K562 (cell line): ENCODE measurements around the gene ATP9A. TPM values are rescaled to one million over a fixed set of nuclear protein-coding genes. Genes with fewer than 3 reads are reported as not detected.
A peak's percentile ranks its signal among the peaks of the same experiment; 100 is the strongest.

ENCODE experiments used
- ATAC-seq: fragments of 200-7000 bp; cut with Tn5 transposase; 3 replicates; pipeline ENCODE4 v1.9.1; 2020; ENCODE audit warnings: moderate library complexity
- BruUV-seq: library from RNA; stranded (reverse); fragments of 400-500 nt; replicated peaks from 2 replicates; lab custom pipeline; 2021; lab: Mats Ljungman, UMichigan
- CTCF ChIA-PET: fragments of 300-600 bp; formaldehyde crosslinking; extraction: SDS; loops from one replicate; lab custom pipeline; 2021; ENCODE audit warnings: low intra/inter-chr PET ratio; lab: Yijun Ruan, JAX
- POLR2A ChIA-PET: fragments of 300-600, 350-650 bp; sonication (Branson Sonifier 250); formaldehyde crosslinking; extraction: SDS; loops from one replicate; lab custom pipeline; 2021; ENCODE audit warnings: antibody characterized with exemption, inconsistent platforms; lab: Yijun Ruan, JAX
- DNase-seq, 4 experiments: peaks; one replicate each; pipeline versions ENCODE4 v3.0.0 to v3.0.0-alpha.2; 2011 to 2018; ENCODE audit warnings: low spot score in 3 of 4, mixed read lengths in 3 of 4; ENCODE audit errors: extremely low read depth in 1 of 4
- FAIRE-seq: peaks from 2 replicates; lab custom pipeline; 2011; peaks lifted over from hg19 to GRCh38; lab: Jason Lieb, UNC
- H2AFZ ChIP-seq: 2 replicates; pipeline ENCODE4 v1.6.0; 2011; ENCODE audit warnings: low read depth, low read length, control low read depth, inconsistent platforms
- H3K27ac ChIP-seq: fragments of 200-600 bp; 3 replicates; pipeline ENCODE4 v1.8.0; 2011; ENCODE audit warnings: low read depth, mild to moderate bottlenecking, control low read depth, inconsistent platforms, low read length, moderate library complexity, mixed read lengths; ENCODE audit errors: extremely low read depth
- H3K27me3 ChIP-seq, 2 experiments: fragments of 300-600 bp in 1 of 2; 2 replicates in 1 of 2; 3 replicates in 1 of 2; pipeline versions ENCODE4 v1.6.0 to v1.8.0; 2011; ENCODE audit warnings: inconsistent platforms in 2 of 2, low read length in 2 of 2, mild to moderate bottlenecking in 1 of 2, mixed read lengths in 1 of 2, moderate library complexity in 1 of 2; ENCODE audit not compliant: control insufficient read depth in 2 of 2, insufficient read depth in 2 of 2
- H3K36me3 ChIP-seq: fragments of 300-600 bp; 3 replicates; pipeline ENCODE4 v1.8.0; 2011; ENCODE audit warnings: mild to moderate bottlenecking, low read length, inconsistent platforms; ENCODE audit not compliant: control insufficient read depth, insufficient read depth
- H3K4me1 ChIP-seq, 2 experiments: fragments of 200-600 bp in 1 of 2; replicated peaks in 1 of 2; 2 replicates in 1 of 2; 3 replicates in 1 of 2; pipeline versions ENCODE4 v1.5.1 to v1.8.0; 2011; ENCODE audit warnings: inconsistent platforms in 2 of 2, low read length in 2 of 2, mild to moderate bottlenecking in 1 of 2, mixed read lengths in 1 of 2, moderate library complexity in 1 of 2; ENCODE audit not compliant: control insufficient read depth in 2 of 2, insufficient read depth in 2 of 2
- H3K4me2 ChIP-seq: 2 replicates; pipeline ENCODE4 v1.6.1; 2011; ENCODE audit warnings: low read length, control low read depth, inconsistent platforms, mixed read lengths; ENCODE audit not compliant: insufficient read depth
- H3K4me3 ChIP-seq: fragments of 200-600 bp; sonication (generic), shearing (Covaris generic); 2 replicates; pipeline ENCODE4 v1.5.1; 2016; ENCODE audit warnings: control low read depth, inconsistent platforms
- H3K79me2 ChIP-seq: fragments of 200-600 bp; 3 replicates; pipeline ENCODE4 v1.8.0; 2011; ENCODE audit warnings: low read length, inconsistent platforms; ENCODE audit not compliant: control insufficient read depth, insufficient read depth
- H3K9ac ChIP-seq, 2 experiments: 2 replicates each; pipeline versions ENCODE4 v1.6.0 to v1.6.1; 2011; ENCODE audit warnings: low read depth in 2 of 2, low read length in 2 of 2, control low read depth in 1 of 2, inconsistent platforms in 1 of 2, mild to moderate bottlenecking in 1 of 2, mixed read lengths in 1 of 2; ENCODE audit not compliant: insufficient read depth in 1 of 2
- H3K9me1 ChIP-seq: one replicate; pipeline ENCODE4 v1.6.0; 2011; ENCODE audit warnings: inconsistent platforms, mild to moderate bottlenecking, low read length, moderate library complexity; ENCODE audit not compliant: control insufficient read depth, insufficient read depth
- H3K9me3 ChIP-seq: replicated peaks from 2 replicates; pipeline ENCODE4 v1.5.1; 2011; ENCODE audit warnings: low read depth, low read length, inconsistent platforms; ENCODE audit not compliant: control insufficient read depth, insufficient read depth
- H4K20me1 ChIP-seq: replicated peaks from 2 replicates; pipeline ENCODE4 v1.6.1; 2011; ENCODE audit warnings: low read length, inconsistent platforms, mixed read lengths; ENCODE audit not compliant: control insufficient read depth, insufficient read depth
- CEBPG ChIP-seq, 3 experiments: fragments of 200-800 bp in 1 of 3; sonication (Bioruptor generic) in 1 of 3; sonication (generic) in 1 of 3; formaldehyde crosslinking in 1 of 3; IDR thresholded peaks in 2 of 3; conservative IDR thresholded peaks in 1 of 3; 2 replicates each; pipeline versions ENCODE4 v1.6.1 to v1.8.0; 2016 to 2022; ENCODE audit warnings: missing compliant biosample characterization in 2 of 3, missing genetic modification characterization in 2 of 3, mild to moderate bottlenecking in 1 of 3, missing genetic modification reagents in 1 of 3
- DDX20 ChIP-seq: fragments of 450-650 bp; IDR thresholded peaks from 2 replicates; pipeline ENCODE4 v1.6.1; 2016; ENCODE audit warnings: missing genetic modification characterization, low read depth, mild to moderate bottlenecking, missing compliant biosample characterization, moderate library complexity
- NFIX ChIP-seq: fragments of 250-450 bp; sonication (Bioruptor Pico); IDR thresholded peaks from 2 replicates; pipeline ENCODE4 v1.4.0; 2020; ENCODE audit warnings: low read depth, mild to moderate bottlenecking, moderate library complexity
- SIN3B ChIP-seq: fragments of 450-650 bp; IDR thresholded peaks from 2 replicates; pipeline ENCODE4 v1.6.1; 2017; ENCODE audit warnings: low read depth, mild to moderate bottlenecking, moderate library complexity
- SOX6 ChIP-seq: fragments of 450-650 bp; IDR thresholded peaks from 2 replicates; pipeline ENCODE4 v1.6.1; 2014; ENCODE audit warnings: mild to moderate bottlenecking
- WGBS: fragments of 100-300 bp; shearing (Covaris generic); methylation state at CpG from one replicate; pipeline ENCODE4 v1.1.6; 2016; ENCODE audit warnings: low coverage, mixed read lengths; ENCODE audit not compliant: insufficient coverage; ENCODE audit errors: missing lambda C conversion rate; 5-methylcytosine and 5-hydroxymethylcytosine counted together
- in situ Hi-C: fragments of 300-500 bp; cut with MboI; formaldehyde crosslinking; loops from 4 replicates; pipeline ENCODE4 v1.15.0; 2018; ENCODE audit warnings: inconsistent platforms, mixed read lengths
- intact Hi-C: fragments of 100-400 bp; cut with micrococcal nuclease; formaldehyde crosslinking; loops from 2 replicates; pipeline ENCODE4 v1.14.2; 2022
- polyA plus RNA-seq, 8 experiments: library from polyadenylated mRNA; depleted of rRNA in 4 of 8; stranded (reverse) in 5 of 8; unstranded in 3 of 8; fragments of >200 nt; fragmentation: Nextera tagmentation in 2 of 8; fragmentation: Illumina TruSeq in 1 of 8; extraction: Ambion mirVana in 2 of 8; extraction: Trizol in 1 of 8; gene quantifications; 2 replicates each; pipeline versions ENCODE4 v1.2.1 to v1.2.3, GENCODE V29; 2011 to 2014; ENCODE audit warnings: inconsistent platforms in 1 of 8, missing spikeins in 1 of 8
- total RNA-seq, 7 experiments: library from RNA; depleted of rRNA in 6 of 7; stranded (reverse); fragments of >200 nt in 6 of 7; fragmentation: Illumina TruSeq in 2 of 7; extraction: Trizol in 2 of 7; gene quantifications; 2 replicates each; pipeline versions ENCODE4 v1.2.1 to v1.2.3, GENCODE V29; 2011 to 2021; ENCODE audit warnings: low replicate concordance in 1 of 7

Gene ATP9A
- total and polyA plus RNA-seq, 9 of the 15 experiments (the other 6 are each of a cell fraction or from before 2014, with no cell fraction given) = 0.18 to 0.62 (median 0.29) TPM

- DNase-seq = no peak
- Histone ChIP-seq H2AFZ (no peak overlapping the region), H3K4me2 (no peak overlapping the region), H3K4me1 (peaks cover 0 to 9% of the 10 kb centered on the region in 2 experiments; a peak in 4 of 5 replicates), H3K9me1 (no peaks in the 10 kb centered on the region), H3K9me3 (no peaks in the 10 kb centered on the region), H3K36me3 (no peaks in the 10 kb centered on the region), H3K4me3 (no peak overlapping the region), H3K79me2 (no peaks in the 10 kb centered on the region), H3K27ac (no peak overlapping the region), H3K9ac (no peak overlapping the region), H3K27me3 (peaks cover 3 to 20% of the 10 kb centered on the region in 2 experiments; a peak in 4 of 5 replicates), H4K20me1 (no peaks in the 10 kb centered on the region; the same call in 1 of the 2 replicates)
- ChIA-PET CTCF (no interaction called here), POLR2A (interaction anchor here (0.6 kb wide), 1 partner anchor 482 kb away, joined by 3 read pairs; no protein-coding TSS in a partner anchor)
- intact Hi-C loops (loop anchor here (5.0 kb wide), 1 partner anchor 66 kb away; no protein-coding TSS in a partner anchor), in situ Hi-C loops (no loop called here)
- TF ChIP-seq CEBPG (CRISPR knock-in tag; IDR thresholded peaks at IDR 0.05) (no peak), CEBPG (tag; conservative IDR thresholded peaks at IDR 0.05 in 1 of 2, IDR thresholded peaks at IDR 0.05 in 1 of 2) (peak in 1 of 2 experiments; percentile 29; a peak in 1 of 4 replicates), SIN3B (no peak), DDX20 (tag) (no peak)
- 8% methylated on average over 8 of the region's 8 CpGs for WGBS
- FAIRE-seq = peak; percentile 49
- BruUV-seq = no TSS peak
- no peak for ATAC-seq
Measured at GRCh38 chr20:51636123-51636522, 132.1 kb downstream of the ATP9A start.

DNA sequence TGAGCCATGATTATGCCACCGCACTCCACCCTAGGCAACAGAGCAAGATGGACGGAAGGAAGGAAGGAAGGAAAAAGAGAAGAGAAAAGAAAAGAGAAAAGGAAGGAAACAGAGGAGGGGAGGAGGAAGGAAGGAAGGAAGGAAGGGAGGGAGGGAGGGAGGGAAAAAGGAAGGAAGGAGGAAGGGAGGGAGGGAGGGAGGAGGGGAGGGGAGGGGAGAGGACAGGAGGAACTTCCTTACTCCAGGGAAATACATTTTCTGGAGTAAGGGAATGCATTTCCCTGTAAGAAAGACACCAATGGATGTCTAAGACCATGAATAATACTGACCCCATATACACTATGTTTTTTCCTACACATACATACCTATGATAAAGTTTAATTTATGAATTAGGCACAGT lies 132.5 kb downstream of the ATP9A start:
- Histone ChIP-seq H3K9me1 (no peaks in the 10 kb centered on the region), H3K79me2 (no peaks in the 10 kb centered on the region), H3K9ac (no peak overlapping the region), H3K4me3 (no peak overlapping the region), H3K9me3 (no peaks in the 10 kb centered on the region), H3K36me3 (no peaks in the 10 kb centered on the region), H3K27me3 (peaks cover 6 to 20% of the 10 kb centered on the region in 2 experiments; a peak in 4 of 5 replicates), H3K27ac (no peak overlapping the region), H3K4me2 (no peak overlapping the region), H2AFZ (no peak overlapping the region), H4K20me1 (no peaks in the 10 kb centered on the region; the same call in 1 of the 2 replicates), H3K4me1 (peaks cover 0 to 14% of the 10 kb centered on the region in 2 experiments; a peak in 4 of 5 replicates)
- in situ Hi-C loops (no loop called here), intact Hi-C loops (loop anchor here (5.0 kb wide), 1 partner anchor 67 kb away; no protein-coding TSS in a partner anchor)
- no peak for TF ChIP-seq SOX6
- TF ChIP-seq NFIX = no peak
- BruUV-seq = no TSS peak
- WGBS = 34% methylated on average over 2 of the region's 2 CpGs
- FAIRE-seq (no peak), ATAC-seq (no peak), DNase-seq (no peak)
- ChIA-PET CTCF (no interaction called here), POLR2A (no interaction called here)
